Endothelial cell of umbilical vein (primary cell): ENCODE measurements around the gene SLC7A7. TPM values are rescaled to one million over a fixed set of nuclear protein-coding genes. Genes with fewer than 3 reads are reported as not detected.

ENCODE experiments used
- BruUV-seq: library from RNA; stranded (reverse); fragments of 400-500 nt; replicated peaks from 2 replicates; lab custom pipeline; 2021; lab: Mats Ljungman, UMichigan
- CTCF ChIA-PET: fragments of 300-600, 350-600 bp; sonication (Branson Sonifier 250); formaldehyde crosslinking; loops from one replicate; lab custom pipeline; 2021; ENCODE audit warnings: antibody characterized with exemption, inconsistent platforms; lab: Charles Lee
- POLR2A ChIA-PET: fragments of 300-600, 350-600 bp; sonication (Branson Sonifier 250); formaldehyde crosslinking; loops from one replicate; lab custom pipeline; 2021; ENCODE audit warnings: antibody characterized with exemption, inconsistent platforms; lab: Charles Lee
- DNase-seq: peaks from one replicate; pipeline ENCODE4 v3.0.0-alpha.2; 2011; ENCODE audit warnings: low read depth, low spot score
- FAIRE-seq: peaks from 2 replicates; lab custom pipeline; 2011; peaks lifted over from hg19 to GRCh38; lab: Jason Lieb, UNC
- H2AFZ ChIP-seq: 2 replicates; pipeline ENCODE4 v1.6.0; 2012; ENCODE audit warnings: low read depth, low read length, control low read depth, inconsistent platforms
- H3K27ac ChIP-seq: 2 replicates; pipeline ENCODE4 v1.5.1; 2011; ENCODE audit warnings: low read depth, mild to moderate bottlenecking, control low read depth, low read length, moderate library complexity; ENCODE audit not compliant: insufficient read depth
- H3K27me3 ChIP-seq, 2 experiments: 2 replicates each; pipeline versions ENCODE4 v1.6.0 to v1.6.1; 2011; ENCODE audit warnings: low read length in 2 of 2, mixed read lengths in 1 of 2; ENCODE audit not compliant: control insufficient read depth in 2 of 2, insufficient read depth in 2 of 2
- H3K36me3 ChIP-seq, 2 experiments: 2 replicates in 1 of 2; 3 replicates in 1 of 2; pipeline ENCODE4 v1.5.1; 2011; ENCODE audit warnings: low read length in 2 of 2, mild to moderate bottlenecking in 1 of 2, moderate library complexity in 1 of 2; ENCODE audit not compliant: control insufficient read depth in 2 of 2, insufficient read depth in 2 of 2; ENCODE audit errors: extremely low read depth in 1 of 2
- H3K4me1 ChIP-seq: 3 replicates; pipeline ENCODE4 v1.5.1; 2011; ENCODE audit warnings: mild to moderate bottlenecking, low read length; ENCODE audit not compliant: control insufficient read depth, insufficient read depth; ENCODE audit errors: extremely low read depth
- H3K4me2 ChIP-seq: 2 replicates; pipeline ENCODE4 v1.6.1; 2011; ENCODE audit warnings: low read length, control low read depth, mixed read lengths; ENCODE audit not compliant: insufficient read depth
- H3K4me3 ChIP-seq, 3 experiments: fragments of 200-600 bp in 1 of 3; sonication (generic), shearing (Covaris generic) in 1 of 3; replicated peaks in 1 of 3; 2 replicates each; pipeline ENCODE4 v1.5.1; 2011 to 2016; ENCODE audit warnings: control low read depth in 3 of 3, low read length in 3 of 3, mild to moderate bottlenecking in 2 of 3, inconsistent platforms in 1 of 3, low read depth in 1 of 3, moderate library complexity in 1 of 3; ENCODE audit not compliant: insufficient read depth in 1 of 3
- H3K79me2 ChIP-seq: 2 replicates; pipeline ENCODE4 v1.6.0; 2012; ENCODE audit warnings: low read length, inconsistent platforms; ENCODE audit not compliant: control insufficient read depth, insufficient read depth
- H3K9ac ChIP-seq: replicated peaks from 2 replicates; pipeline ENCODE3; 2011; ENCODE audit warnings: low read length, control low read depth; ENCODE audit not compliant: insufficient read depth; ENCODE audit errors: extremely low read depth
- H3K9me1 ChIP-seq: replicated peaks from 3 replicates; pipeline ENCODE4 v1.6.0; 2011; ENCODE audit warnings: mild to moderate bottlenecking, low read length; ENCODE audit not compliant: control insufficient read depth, insufficient read depth; ENCODE audit errors: extremely low read depth
- H3K9me3 ChIP-seq: replicated peaks from 2 replicates; pipeline ENCODE4 v1.5.1; 2012; ENCODE audit warnings: low read length, inconsistent platforms; ENCODE audit not compliant: control insufficient read depth, insufficient read depth
- H4K20me1 ChIP-seq: replicated peaks from 2 replicates; pipeline ENCODE3; 2011; ENCODE audit warnings: mild to moderate bottlenecking, low read length; ENCODE audit not compliant: control insufficient read depth, insufficient read depth; ENCODE audit errors: extremely low read depth
- CTCF ChIP-seq, 2 donors: IDR thresholded peaks; 1 replicate in 1 of 2; 2 replicates in 1 of 2; pipeline ENCODE4 v1.5.1; 2011; ENCODE audit warnings: low read length in 2 of 2, mild to moderate bottlenecking in 2 of 2, moderate library complexity in 2 of 2, control low read depth in 1 of 2, inconsistent platforms in 1 of 2, low read depth in 1 of 2; ENCODE audit not compliant: insufficient read depth in 1 of 2; ENCODE audit errors: extremely low read depth in 1 of 2
- EZH2 ChIP-seq: IDR thresholded peaks from 2 replicates; pipeline ENCODE4 v1.6.1; 2012; ENCODE audit warnings: borderline replicate concordance, low read depth, mild to moderate bottlenecking, moderate library complexity, low read length, inconsistent platforms; ENCODE audit not compliant: severe bottlenecking
- FOS ChIP-seq: IDR thresholded peaks from 2 replicates; pipeline ENCODE4 v1.6.1; 2011; ENCODE audit warnings: mild to moderate bottlenecking, low read length, moderate library complexity, borderline replicate concordance; ENCODE audit not compliant: insufficient read depth
- GATA2 ChIP-seq: IDR thresholded peaks from 2 replicates; pipeline ENCODE4 v1.7.0; 2011; ENCODE audit warnings: low read depth, mild to moderate bottlenecking, moderate library complexity, mixed read lengths, low read length; ENCODE audit not compliant: insufficient read length, insufficient read depth
- JUN ChIP-seq: IDR thresholded peaks from 2 replicates; pipeline ENCODE4 v1.6.1; 2011; ENCODE audit warnings: borderline replicate concordance, low read depth; ENCODE audit not compliant: insufficient read length, insufficient read depth
- MYC ChIP-seq: IDR thresholded peaks from one replicate; pipeline ENCODE4 v1.6.1; 2011; ENCODE audit warnings: mild to moderate bottlenecking, low read depth, low read length
- POLR2A ChIP-seq: IDR thresholded peaks from 2 replicates; pipeline ENCODE4 v1.6.1; 2012; ENCODE audit warnings: low read depth, mild to moderate bottlenecking, control low read depth, low read length
- POLR2AphosphoS5 ChIP-seq: IDR thresholded peaks from 2 replicates; pipeline ENCODE4 v1.6.1; 2012; ENCODE audit warnings: low read depth, mild to moderate bottlenecking, control low read depth, low read length, moderate library complexity; ENCODE audit not compliant: insufficient read depth
- dilution Hi-C: fragments of 300-500 bp; cut with MboI; formaldehyde crosslinking; loops from one replicate; pipeline ENCODE4 v1.15.0; 2019; ENCODE audit warnings: low sequenced_read_pairs; ENCODE audit not compliant: extremely low pct_ligation_motif_present
- intact Hi-C: fragments of 100-400 bp; cut with micrococcal nuclease; formaldehyde crosslinking; loops from one replicate; pipeline ENCODE4 v1.10.0; 2022
- polyA plus RNA-seq, 4 experiments: library from polyadenylated mRNA; depleted of rRNA in 3 of 4; stranded (reverse) in 3 of 4; unstranded in 1 of 4; fragments of >200 nt; gene quantifications; 2 replicates each; pipeline versions ENCODE4 v1.2.1 to v1.2.3, GENCODE V29; 2011 to 2012; ENCODE audit warnings: missing spikeins in 1 of 4
- total RNA-seq: library from RNA; stranded (reverse); gene quantifications from 2 replicates; pipeline ENCODE4 v1.2.3, GENCODE V29; 2021
- TF ChIP-seq, protein P1 (sequence below): IDR thresholded peaks from 2 replicates; pipeline ENCODE4 v1.6.1; 2011; ENCODE audit not compliant: insufficient read depth, insufficient read length

SLC7A7 gene
- total and polyA plus RNA-seq, 2 donors (not counting 3 experiments of a cell fraction or from before 2014, with no cell fraction given): 22.5 to 94.0 TPM

DNA sequence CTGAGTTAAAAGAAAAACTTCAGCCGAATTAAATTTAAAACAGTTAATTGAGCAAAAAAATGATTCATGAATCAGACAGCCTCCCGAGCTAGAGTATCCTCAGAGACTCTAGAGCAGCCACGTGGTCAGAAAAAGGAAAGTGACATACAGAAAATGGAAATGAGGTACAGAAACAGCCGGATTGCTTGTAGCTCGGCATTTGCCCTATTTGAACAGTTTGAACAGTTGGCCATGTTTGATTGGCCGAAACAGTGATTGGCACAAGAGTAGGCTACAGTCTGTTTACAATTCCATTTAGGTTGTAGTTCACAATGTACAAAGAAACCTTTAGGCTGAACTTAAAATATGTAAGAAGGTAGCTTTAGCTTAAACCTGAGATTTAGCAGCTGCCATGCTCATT lies 61.6 kb downstream of the SLC7A7 start:
- Histone ChIP-seq H3K27me3 (no peaks in the 10 kb centered on the region), H3K4me1 (no peaks in the 10 kb centered on the region), H3K79me2 (no peaks in the 10 kb centered on the region), H3K27ac (no peak overlapping the region), H3K36me3 (no peaks in the 10 kb centered on the region), H3K9me1 (no peaks in the 10 kb centered on the region), H2AFZ (no peak overlapping the region), H3K9ac (no peak overlapping the region), H3K4me2 (no peak overlapping the region), H3K9me3 (no peaks in the 10 kb centered on the region), H4K20me1 (no peaks in the 10 kb centered on the region), H3K4me3 (no peak overlapping the region)
- ChIA-PET CTCF (no interaction called here), POLR2A (no interaction called here)
- DNase-seq (no peak), FAIRE-seq (no peak)
- BruUV-seq: no TSS peak
- intact Hi-C loops: no loop called here
- dilution Hi-C loops: no loop called here
- TF ChIP-seq CTCF (IDR thresholded peaks at IDR 0.05; ENCODE audit: extremely low read depth in 1 of 2, insufficient read depth in 1 of 2, low read depth in 1 of 2, low read length in 2 of 2) (no peak), JUN (no peak), POLR2AphosphoS5 (no peak), MYC (no peak), POLR2A (no peak), FOS (no peak), EZH2 (no peak), GATA2 (no peak)
- TF ChIP-seq, protein P1, sequence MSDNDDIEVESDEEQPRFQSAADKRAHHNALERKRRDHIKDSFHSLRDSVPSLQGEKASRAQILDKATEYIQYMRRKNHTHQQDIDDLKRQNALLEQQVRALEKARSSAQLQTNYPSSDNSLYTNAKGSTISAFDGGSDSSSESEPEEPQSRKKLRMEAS: no peak
